SU-DHL-6 (cell line): ENCODE results near the gene ERVW-1.
"Not testable (repeated sequence)": the region's sequence is repeated elsewhere in the genome, so short reads cannot be mapped to it uniquely, and the experiment has no call there.

Experiments used
- H2AFZ ChIP-seq: fragments of 200-600 bp; sonication (generic); 2 replicates; pipeline ENCODE4 v1.6.1; 2014; ENCODE audit warnings: low read depth, mild to moderate bottlenecking, moderate library complexity, mixed read lengths, antibody characterized with exemption, low read length; ENCODE audit not compliant: severe bottlenecking
- H3F3A ChIP-seq: fragments of 200-600 bp; shearing (Covaris generic); 2 replicates; pipeline ENCODE4 v1.6.0; 2016; ENCODE audit warnings: antibody characterized with exemption, mild to moderate bottlenecking; ENCODE audit not compliant: insufficient read depth
- H3K27ac ChIP-seq: fragments of 200-600 bp; sonication (generic); 2 replicates; pipeline ENCODE4 v1.5.1; 2016; ENCODE audit warnings: low read depth, mild to moderate bottlenecking, low read length, moderate library complexity, mixed read lengths
- H3K27me3 ChIP-seq: fragments of 200-600 bp; sonication (generic), shearing (Covaris generic); 2 replicates; pipeline ENCODE4 v1.6.0; 2014; ENCODE audit warnings: mild to moderate bottlenecking, low read length
- H3K36me3 ChIP-seq: fragments of 200-600 bp; sonication (generic); 2 replicates; pipeline ENCODE4 v1.6.1; 2014; ENCODE audit warnings: mild to moderate bottlenecking, low read length, mixed read lengths
- H3K4me2 ChIP-seq: fragments of 300-600, 200-600 bp; shearing (Covaris generic), sonication (generic); 2 replicates; pipeline ENCODE4 v1.6.0; 2014; ENCODE audit warnings: low read length, low read depth, mild to moderate bottlenecking; ENCODE audit not compliant: poor library complexity, severe bottlenecking
- H3K4me3 ChIP-seq: fragments of 200-600 bp; sonication (generic); 2 replicates; pipeline ENCODE4 v1.5.1; 2014; ENCODE audit warnings: antibody characterized with exemption, low read length, mild to moderate bottlenecking, mixed read lengths; ENCODE audit not compliant: insufficient read depth, poor library complexity, severe bottlenecking
- H3K79me2 ChIP-seq: fragments of 200-600 bp; sonication (generic); 2 replicates; pipeline ENCODE4 v1.6.1; 2014; ENCODE audit warnings: mild to moderate bottlenecking, low read length, moderate library complexity; ENCODE audit not compliant: insufficient read depth
- H3K9ac ChIP-seq: fragments of 200-600 bp; sonication (generic); 2 replicates; pipeline ENCODE4 v1.7.0; 2014; ENCODE audit warnings: mild to moderate bottlenecking, low read length
- H3K9me2 ChIP-seq: fragments of 200-600 bp; sonication (generic); replicated peaks from 2 replicates; pipeline ENCODE4 v1.6.1; 2014; ENCODE audit warnings: low read length; ENCODE audit not compliant: insufficient read depth
- H3K9me3 ChIP-seq: fragments of 200-600 bp; sonication (generic); 2 replicates; pipeline ENCODE4 v1.6.1; 2014; ENCODE audit warnings: low read length, mixed read lengths; ENCODE audit not compliant: insufficient read depth
- H4K20me1 ChIP-seq: fragments of 200-600 bp; sonication (generic); 2 replicates; pipeline ENCODE4 v1.6.1; 2014; ENCODE audit warnings: low read depth, mild to moderate bottlenecking, antibody characterized with exemption, low read length, moderate library complexity, mixed read lengths
- EZH2phosphoT487 ChIP-seq: fragments of 200-600 bp; sonication (generic), shearing (Covaris generic); conservative IDR thresholded peaks from 2 replicates; pipeline ENCODE4 v1.6.1; 2018; ENCODE audit warnings: mild to moderate bottlenecking, antibody characterized with exemption, low read length, moderate library complexity, mixed read lengths
- TF ChIP-seq, protein P1 (sequence below): fragments of 200-600 bp; sonication (generic); IDR thresholded peaks from one replicate; pipeline ENCODE4 v1.5.1; 2017; ENCODE audit warnings: antibody characterized with exemption, mild to moderate bottlenecking, low read length, moderate library complexity; ENCODE audit not compliant: insufficient read depth, poor library complexity, severe bottlenecking

ERVW-1 gene

DNA sequence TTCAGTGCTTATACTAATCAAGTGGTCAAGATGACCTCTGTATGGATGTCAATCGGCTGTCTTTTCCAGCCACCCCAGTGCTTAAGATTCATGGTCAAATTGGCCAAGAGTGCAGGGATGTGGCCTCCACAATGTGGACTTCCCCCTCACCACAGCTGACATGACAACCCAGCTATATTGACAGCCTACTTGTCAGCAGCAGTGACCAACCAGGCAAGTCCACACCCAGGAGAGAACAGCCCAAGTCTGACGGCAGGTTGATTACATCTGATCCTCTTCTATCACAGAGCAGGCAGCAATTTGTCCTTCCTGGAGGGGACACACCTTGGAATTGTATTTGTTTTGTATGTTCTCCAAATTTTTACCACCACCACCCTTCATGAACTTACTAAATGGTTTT lies 8.2 kb upstream of the ERVW-1 start:
- Histone ChIP-seq H3K9ac (no peak overlapping the region), H3K9me2 (no peaks in the 10 kb centered on the region), H3K36me3 (peaks cover 43% of the 10 kb centered on the region), H3K27me3 (no peaks in the 10 kb centered on the region), H3F3A (peaks cover 14% of the 10 kb centered on the region), H3K79me2 (no peaks in the 10 kb centered on the region), H3K4me2 (no peak overlapping the region), H3K4me3 (no peak overlapping the region), H3K9me3 (no peaks in the 10 kb centered on the region), H2AFZ (no peak overlapping the region), H3K27ac (no peak overlapping the region), H4K20me1 (no peaks in the 10 kb centered on the region; the same call in 1 of the 2 replicates)
- TF ChIP-seq, protein P1, sequence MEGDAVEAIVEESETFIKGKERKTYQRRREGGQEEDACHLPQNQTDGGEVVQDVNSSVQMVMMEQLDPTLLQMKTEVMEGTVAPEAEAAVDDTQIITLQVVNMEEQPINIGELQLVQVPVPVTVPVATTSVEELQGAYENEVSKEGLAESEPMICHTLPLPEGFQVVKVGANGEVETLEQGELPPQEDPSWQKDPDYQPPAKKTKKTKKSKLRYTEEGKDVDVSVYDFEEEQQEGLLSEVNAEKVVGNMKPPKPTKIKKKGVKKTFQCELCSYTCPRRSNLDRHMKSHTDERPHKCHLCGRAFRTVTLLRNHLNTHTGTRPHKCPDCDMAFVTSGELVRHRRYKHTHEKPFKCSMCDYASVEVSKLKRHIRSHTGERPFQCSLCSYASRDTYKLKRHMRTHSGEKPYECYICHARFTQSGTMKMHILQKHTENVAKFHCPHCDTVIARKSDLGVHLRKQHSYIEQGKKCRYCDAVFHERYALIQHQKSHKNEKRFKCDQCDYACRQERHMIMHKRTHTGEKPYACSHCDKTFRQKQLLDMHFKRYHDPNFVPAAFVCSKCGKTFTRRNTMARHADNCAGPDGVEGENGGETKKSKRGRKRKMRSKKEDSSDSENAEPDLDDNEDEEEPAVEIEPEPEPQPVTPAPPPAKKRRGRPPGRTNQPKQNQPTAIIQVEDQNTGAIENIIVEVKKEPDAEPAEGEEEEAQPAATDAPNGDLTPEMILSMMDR = no peak
- TF ChIP-seq EZH2phosphoT487 = no peak

DNA sequence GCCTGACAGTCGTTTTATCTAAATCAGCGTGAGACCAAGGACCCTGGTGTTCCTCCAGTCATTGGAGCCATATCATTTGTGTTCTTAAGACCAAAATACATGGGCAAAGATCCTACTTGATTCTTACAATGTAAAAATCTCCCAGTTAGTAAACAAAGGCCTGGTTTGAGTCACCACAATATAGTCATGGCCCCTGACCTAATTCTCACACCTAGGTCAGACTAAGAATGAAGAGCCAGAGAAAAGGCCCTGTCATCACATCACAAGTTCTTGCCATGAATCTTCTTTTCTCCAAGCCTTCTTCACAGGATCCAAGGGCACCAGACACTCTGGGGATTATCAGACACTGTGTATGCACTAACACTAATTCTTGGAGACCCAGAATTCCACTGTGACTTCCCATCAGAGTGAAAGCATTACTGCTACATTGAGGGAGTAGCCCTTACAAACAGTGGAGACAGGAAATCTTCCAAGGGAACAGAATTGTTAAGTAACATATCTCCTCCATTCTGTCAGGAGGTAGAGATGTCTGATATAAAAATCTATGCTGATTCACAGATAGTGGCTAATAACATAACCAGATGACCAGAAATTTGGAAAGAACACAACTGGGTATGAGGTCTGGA lies 7.6 kb upstream of the ERVW-1 start:
- Histone ChIP-seq H3K27ac (no peak overlapping the region), H3K27me3 (no peaks in the 10 kb centered on the region), H3K36me3 (peaks cover 38% of the 10 kb centered on the region), H3K9me3 (no peaks in the 10 kb centered on the region), H3K4me3 (no peak overlapping the region), H4K20me1 (no peaks in the 10 kb centered on the region; the same call in 1 of the 2 replicates), H3K4me2 (no peak overlapping the region), H2AFZ (no peak overlapping the region), H3K9ac (no peak overlapping the region), H3K9me2 (no peaks in the 10 kb centered on the region), H3F3A (peaks cover 14% of the 10 kb centered on the region), H3K79me2 (no peaks in the 10 kb centered on the region)
- TF ChIP-seq, protein P1 = no peak
- no peak for TF ChIP-seq EZH2phosphoT487

DNA sequence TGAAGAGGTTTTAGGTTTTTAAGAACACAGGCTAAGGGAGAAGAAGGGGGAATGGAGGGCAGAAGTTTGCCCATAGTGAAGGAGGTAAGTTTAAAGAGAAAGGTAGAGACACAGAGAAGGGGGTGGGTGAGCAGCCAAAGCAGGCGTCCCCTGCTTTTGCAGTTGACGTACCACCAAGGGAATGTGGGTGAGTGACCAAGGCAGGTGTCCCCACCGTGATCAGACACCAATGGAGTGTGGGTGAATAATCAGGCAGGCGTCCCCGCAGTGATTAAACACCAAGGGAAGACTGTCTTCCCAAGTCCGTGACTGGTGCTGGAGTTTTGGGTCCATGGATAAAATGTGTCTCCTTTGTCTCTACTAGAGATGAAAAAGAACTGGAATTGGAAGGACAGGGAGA lies 6.5 kb upstream of the ERVW-1 start:
- H2AFZ ChIP-seq, H3K27me3 ChIP-seq, H3K9me2 ChIP-seq, H3K4me3 ChIP-seq, H3K4me2 ChIP-seq, H3K9ac ChIP-seq, H3K27ac ChIP-seq, H3K9me3 ChIP-seq, H4K20me1 ChIP-seq, H3K79me2 ChIP-seq: not testable (repeated sequence)
- Histone ChIP-seq H3K36me3 (peaks cover 28% of the 10 kb centered on the region), H3F3A (peaks cover 14% of the 10 kb centered on the region)

DNA sequence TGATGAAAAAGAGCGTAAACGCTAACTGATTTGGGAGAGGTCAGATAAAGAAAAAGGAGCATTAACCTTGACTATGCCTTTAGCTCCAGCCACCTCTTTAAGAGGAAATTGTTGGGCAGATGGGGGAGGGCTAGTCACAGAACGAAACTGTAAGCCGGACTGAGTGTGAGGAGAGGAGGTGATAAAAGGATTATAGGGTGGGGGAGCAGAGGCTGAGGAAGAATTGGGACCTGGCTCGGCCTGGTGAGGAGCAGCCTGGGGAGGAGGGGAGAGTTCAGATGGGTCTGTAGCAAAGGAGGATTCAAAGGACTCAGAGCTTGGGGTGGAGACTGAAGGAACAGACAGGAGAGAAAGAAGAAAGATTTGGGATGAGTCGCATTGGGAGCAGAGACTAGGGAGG lies 5.9 kb upstream of the ERVW-1 start:
- H3K9me3 ChIP-seq, H3K27ac ChIP-seq, H3K79me2 ChIP-seq, H4K20me1 ChIP-seq, H2AFZ ChIP-seq, H3K4me3 ChIP-seq, H3K9me2 ChIP-seq, H3K9ac ChIP-seq, H3K4me2 ChIP-seq, H3K27me3 ChIP-seq: not testable (repeated sequence)
- H3F3A ChIP-seq = peaks cover 14% of the 10 kb centered on the region
- H3K36me3 ChIP-seq = peaks cover 23% of the 10 kb centered on the region

DNA sequence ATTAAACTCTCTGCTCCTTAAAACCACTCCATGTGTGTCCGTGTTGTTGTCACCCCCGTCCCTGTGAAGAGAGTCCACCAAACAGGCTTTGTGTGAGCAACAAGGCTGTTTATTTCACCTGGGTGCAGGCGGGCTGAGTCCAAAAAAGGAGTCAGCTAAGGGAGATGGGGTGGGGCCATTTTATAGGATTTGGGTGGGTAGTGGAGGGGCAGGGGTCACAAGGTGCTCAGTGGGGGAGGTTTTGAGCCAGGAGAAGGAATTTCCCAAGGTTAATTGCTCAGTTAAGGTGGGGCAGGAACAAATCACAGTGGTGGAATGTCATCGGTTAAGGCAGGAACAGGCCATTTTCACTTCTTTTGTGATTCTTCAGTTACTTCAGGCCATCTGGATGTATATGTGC lies 1.4 kb upstream of the ERVW-1 start:
- not testable (repeated sequence) for H3K36me3 ChIP-seq, H4K20me1 ChIP-seq, H3K79me2 ChIP-seq, H3K9me3 ChIP-seq, H3K27me3 ChIP-seq, H2AFZ ChIP-seq, H3K27ac ChIP-seq, H3K9ac ChIP-seq, H3K9me2 ChIP-seq, H3K4me2 ChIP-seq, H3F3A ChIP-seq, H3K4me3 ChIP-seq
